ENCODE measurements around the gene GREB1. TPM values are rescaled to one million over a fixed set of nuclear protein-coding genes. Genes with fewer than 3 reads are reported as not detected.

GREB1 gene
- total and polyA plus RNA-seq, 2 donors (not counting 1 experiment from before 2014, with no cell fraction given): 0.04 to 0.39 TPM

- Histone ChIP-seq H3K4me3 (ENCODE audit: control extremely low read depth in 1 of 5, extremely low read depth in 1 of 5, insufficient read depth in 1 of 5, low read depth in 2 of 5, low read length in 4 of 5) (no peak overlapping the region), H3K9me3 (ENCODE audit: control extremely low read depth in 1 of 3, control insufficient read depth in 2 of 3, insufficient read depth in 1 of 3, low read length in 2 of 3) (no peaks in the 10 kb centered on the region), H3K4me1 (ENCODE audit: control insufficient read depth in 2 of 2, insufficient read depth in 2 of 2, low read length in 2 of 2) (no peaks in the 10 kb centered on the region), H3K27ac (ENCODE audit: low read length in 2 of 2) (no peak overlapping the region), H3K4me2 (replicated peaks; ENCODE audit: low read depth, low read length, poor library complexity, severe bottlenecking) (no peak overlapping the region), H3K36me3 (replicated peaks in 1 of 2; ENCODE audit: control extremely low read depth in 1 of 2, control insufficient read depth in 1 of 2, extremely low read depth in 1 of 2, insufficient read depth in 2 of 2, low read length in 1 of 2) (no peaks in the 10 kb centered on the region), H2AFZ (ENCODE audit: insufficient read depth, low read depth, low read length, poor library complexity, severe bottlenecking) (no peak overlapping the region), H3K27me3 (replicated peaks in 1 of 4; ENCODE audit: control extremely low read depth in 1 of 4, control insufficient read depth in 3 of 4, insufficient read depth in 4 of 4, low read length in 3 of 4) (peaks cover 0 to 6% (median 1%) of the 10 kb centered on the region in 4 experiments), H3K9ac (ENCODE audit: low read length) (no peak overlapping the region), H4K20me1 (ENCODE audit: control insufficient read depth, insufficient read depth, low read length, poor library complexity, severe bottlenecking) (no peaks in the 10 kb centered on the region), H3K79me2 (ENCODE audit: control insufficient read depth, insufficient read depth, low read length) (no peaks in the 10 kb centered on the region)
- WGBS (ENCODE audit: insufficient coverage): 92% methylated on average over 5 of the region's 5 CpGs
- Mint-ChIP-seq H3K9me3 (ENCODE audit: insufficient read depth) (no peaks in the 10 kb centered on the region), H3K27me3 (peaks cover 19% of the 10 kb centered on the region), H3K27ac (no peak overlapping the region), H3K4me1 (no peaks in the 10 kb centered on the region), H3K4me3 (no peak overlapping the region)
- ChIA-PET CTCF (no interaction called here), POLR2A (no interaction called here)
- DNase-seq (no peak), ATAC-seq (ENCODE audit: low read depth) (no peak)
- TF ChIP-seq CTCF (IDR thresholded peaks at IDR 0.05) (no peak), EZH2 (IDR thresholded peaks at IDR 0.05; ENCODE audit: borderline replicate concordance, insufficient read depth, low read depth, low read length, poor library complexity, severe bottlenecking) (no peak)
- intact Hi-C loops (cut with micrococcal nuclease): no loop called here
These were observed 28.6 kb downstream of the GREB1 start for GRCh38 chr2:11562476-11562875.

- no peak for DNase-seq
- Mint-ChIP-seq H3K4me1 (no peaks in the 10 kb centered on the region), H3K9me3 (ENCODE audit: insufficient read depth) (no peaks in the 10 kb centered on the region), H3K27ac (no peak overlapping the region), H3K27me3 (peaks cover 13% of the 10 kb centered on the region), H3K4me3 (no peak overlapping the region)
- Histone ChIP-seq H3K79me2 (ENCODE audit: control insufficient read depth, insufficient read depth, low read length) (no peaks in the 10 kb centered on the region), H3K27ac (ENCODE audit: low read length in 2 of 2) (no peak overlapping the region), H3K36me3 (replicated peaks in 1 of 2; ENCODE audit: control extremely low read depth in 1 of 2, control insufficient read depth in 1 of 2, extremely low read depth in 1 of 2, insufficient read depth in 2 of 2, low read length in 1 of 2) (no peaks in the 10 kb centered on the region), H4K20me1 (ENCODE audit: control insufficient read depth, insufficient read depth, low read length, poor library complexity, severe bottlenecking) (no peaks in the 10 kb centered on the region), H2AFZ (ENCODE audit: insufficient read depth, low read depth, low read length, poor library complexity, severe bottlenecking) (no peak overlapping the region), H3K27me3 (replicated peaks in 1 of 4; ENCODE audit: control extremely low read depth in 1 of 4, control insufficient read depth in 3 of 4, insufficient read depth in 4 of 4, low read length in 3 of 4) (no peaks in the 10 kb centered on the region), H3K4me2 (replicated peaks; ENCODE audit: low read depth, low read length, poor library complexity, severe bottlenecking) (no peak overlapping the region), H3K9me3 (ENCODE audit: control extremely low read depth in 1 of 3, control insufficient read depth in 2 of 3, insufficient read depth in 1 of 3, low read length in 2 of 3) (no peaks in the 10 kb centered on the region), H3K9ac (ENCODE audit: low read length) (no peak overlapping the region), H3K4me1 (ENCODE audit: control insufficient read depth in 2 of 2, insufficient read depth in 2 of 2, low read length in 2 of 2) (no peaks in the 10 kb centered on the region), H3K4me3 (ENCODE audit: control extremely low read depth in 1 of 5, extremely low read depth in 1 of 5, insufficient read depth in 1 of 5, low read depth in 2 of 5, low read length in 4 of 5) (no peak overlapping the region)
- ChIA-PET POLR2A (interaction anchor here (0.6 kb wide), 1 partner anchor 25 kb away, joined by 3 read pairs; no protein-coding TSS in a partner anchor), CTCF (no interaction called here)
- TF ChIP-seq CTCF (IDR thresholded peaks at IDR 0.05) (no peak), EZH2 (IDR thresholded peaks at IDR 0.05; ENCODE audit: borderline replicate concordance, insufficient read depth, low read depth, low read length, poor library complexity, severe bottlenecking) (no peak)
- intact Hi-C loops (cut with micrococcal nuclease): no loop called here
- 94% methylated on average over 7 of the region's 8 CpGs for WGBS (ENCODE audit: insufficient coverage)
- no peak for ATAC-seq (ENCODE audit: low read depth)
These were observed 30.2 kb downstream of the GREB1 start for GRCh38 chr2:11563784-11564666.

Data from B cell (primary cell).